Endothelial cell of hepatic sinusoid (primary cell): ENCODE data around the gene ELP5.

Experiments
- in situ Hi-C: cut with HindIII; loops from 2 replicates; pipeline ENCODE4 v1.10.0; 2017; ENCODE audit warnings: low sequenced_read_pairs

Gene ELP5

DNA sequence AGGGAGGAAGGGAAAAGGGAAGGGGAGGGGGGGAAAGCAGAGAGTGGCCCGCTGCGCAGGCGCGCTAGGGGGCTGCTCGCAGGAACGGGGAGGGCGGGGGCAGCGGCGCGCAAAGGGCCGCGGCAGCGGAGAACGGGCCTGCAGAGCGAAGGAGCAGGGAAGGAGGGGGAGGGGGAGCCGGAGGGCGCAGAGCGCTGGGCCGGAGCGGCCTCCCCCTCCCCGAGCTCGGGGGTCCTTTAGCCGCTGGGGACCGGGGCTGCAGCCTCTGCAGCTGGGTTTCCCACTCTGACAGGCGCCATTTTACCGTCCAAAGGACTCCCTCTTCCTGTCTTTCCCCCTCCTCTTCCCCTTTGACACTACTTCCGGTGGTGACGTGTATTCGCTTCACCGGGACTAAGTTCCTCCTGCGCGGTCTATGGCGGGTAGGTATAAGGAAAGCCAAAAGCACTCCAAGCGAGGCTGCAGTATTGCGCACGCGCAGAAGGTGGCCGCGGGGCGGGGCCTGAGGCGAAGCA, 297 bp upstream of the ELP5 start, which contains the start of gene CTDNEP1:
Gene CTDNEP1, minus strand, starts transcription at position 74 of the 515 bp plus-strand sequence. CDS start 438 bp downstream, outside the sequence.
- in situ Hi-C loops, result no loop called here

DNA sequence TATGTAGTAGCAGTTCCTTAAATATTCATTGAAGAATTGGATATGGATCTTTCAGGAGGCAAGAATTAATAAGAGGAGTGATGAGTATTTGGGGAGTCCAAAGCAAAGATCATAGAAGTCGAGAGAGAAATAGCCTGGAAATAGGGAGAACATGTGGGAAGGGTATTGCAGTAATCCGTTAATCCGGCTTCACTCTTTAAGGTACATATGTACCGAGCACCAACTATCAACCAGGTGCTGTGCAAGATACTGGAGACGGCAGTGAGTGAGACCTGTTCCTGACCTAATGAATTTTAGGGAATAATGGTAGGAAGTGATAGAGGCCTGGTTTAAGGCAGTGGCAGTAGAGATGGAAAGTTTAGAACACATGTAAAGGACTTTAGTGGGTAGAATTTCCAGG, 1.1 kb downstream of the ELP5 start:
- in situ Hi-C loops, result no loop called here

DNA sequence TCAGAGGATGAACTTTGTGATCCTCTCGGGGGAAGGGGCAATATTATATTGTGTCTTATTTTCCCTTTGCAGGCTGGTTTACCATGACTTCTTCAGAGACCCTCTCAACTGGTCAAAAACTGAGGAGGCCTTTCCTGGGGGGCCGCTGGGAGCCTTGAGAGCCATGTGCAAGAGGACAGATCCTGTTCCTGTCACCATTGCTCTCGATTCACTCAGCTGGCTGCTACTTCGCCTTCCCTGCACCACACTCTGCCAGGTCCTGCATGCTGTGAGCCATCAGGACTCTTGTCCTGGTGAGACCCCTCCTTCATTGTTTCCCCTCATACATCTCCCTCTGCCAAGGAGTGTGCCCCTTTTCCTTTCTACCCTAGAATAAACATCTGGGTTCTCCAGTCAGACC, 2.5 kb downstream of the ELP5 start:
- in situ Hi-C loops, result no loop called here

DNA sequence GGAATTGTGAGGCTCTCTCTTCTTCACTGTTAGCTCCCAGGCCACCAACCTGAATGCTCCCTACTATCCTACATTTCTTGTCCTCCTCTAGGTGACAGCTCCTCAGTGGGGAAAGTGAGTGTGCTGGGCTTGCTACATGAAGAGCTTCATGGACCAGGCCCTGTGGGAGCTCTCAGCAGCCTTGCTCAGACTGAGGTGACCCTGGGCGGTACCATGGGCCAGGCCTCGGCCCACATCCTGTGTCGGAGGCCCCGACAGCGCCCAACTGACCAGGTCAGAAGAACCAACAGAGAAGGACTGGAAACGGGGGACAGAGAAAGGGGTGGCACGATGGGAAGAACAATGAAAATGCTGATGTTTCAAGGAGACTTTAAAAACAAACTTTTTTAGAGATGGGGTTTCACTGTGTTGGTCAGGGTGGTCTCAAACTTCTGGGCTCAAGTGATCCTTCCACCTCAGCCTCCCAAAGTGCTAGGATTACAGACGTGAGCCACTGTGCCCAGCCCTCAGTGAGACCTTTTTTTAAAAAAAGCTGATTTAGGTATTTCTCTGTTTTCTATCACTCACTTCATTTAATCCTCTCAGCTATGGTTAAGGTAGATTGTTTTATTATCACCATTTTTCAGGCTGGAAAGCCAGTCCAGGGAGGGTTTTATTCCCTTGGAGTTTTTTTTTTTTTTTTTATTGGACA, 4.9 kb downstream of the ELP5 start:
- in situ Hi-C loops, result no loop called here

DNA sequence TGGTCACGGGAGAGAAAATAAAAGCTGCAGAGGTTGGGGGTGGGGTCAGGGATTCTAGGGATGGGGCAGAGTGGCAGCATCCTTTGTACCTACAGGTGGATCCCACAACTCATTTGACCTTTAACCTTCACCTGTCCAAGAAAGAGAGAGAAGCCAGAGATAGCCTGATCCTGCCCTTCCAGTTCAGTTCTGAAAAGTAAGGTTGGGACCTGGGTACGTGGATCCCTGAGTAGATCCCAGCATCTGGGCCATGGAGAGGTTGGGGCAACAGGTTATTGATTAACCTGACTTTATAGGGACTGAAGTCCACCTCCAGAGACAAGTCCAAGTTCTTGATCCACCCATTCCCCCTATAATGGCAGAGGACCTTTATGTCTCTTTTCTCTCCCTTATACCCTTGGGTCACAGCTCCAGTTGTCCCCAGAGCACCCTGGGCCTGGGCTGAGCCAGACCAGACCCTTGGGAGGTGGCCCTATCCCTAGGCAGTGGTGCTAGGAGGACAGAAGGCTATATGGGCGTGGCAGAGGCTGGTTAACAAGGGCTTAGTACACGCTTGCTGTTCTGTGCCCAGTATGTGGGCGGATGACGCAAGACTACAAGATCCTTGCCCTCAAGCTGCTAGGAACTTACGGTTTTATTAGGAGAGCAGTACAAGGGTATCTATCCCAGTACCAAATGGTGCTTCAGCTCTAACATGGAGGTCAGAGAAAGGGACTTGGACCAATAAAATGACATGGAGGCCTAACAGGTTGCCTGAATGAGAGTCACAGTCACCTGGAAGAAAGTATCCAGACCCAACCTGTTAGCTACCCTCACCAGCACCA, 6.9 kb downstream of the ELP5 start:
- in situ Hi-C loops, result no loop called here

DNA sequence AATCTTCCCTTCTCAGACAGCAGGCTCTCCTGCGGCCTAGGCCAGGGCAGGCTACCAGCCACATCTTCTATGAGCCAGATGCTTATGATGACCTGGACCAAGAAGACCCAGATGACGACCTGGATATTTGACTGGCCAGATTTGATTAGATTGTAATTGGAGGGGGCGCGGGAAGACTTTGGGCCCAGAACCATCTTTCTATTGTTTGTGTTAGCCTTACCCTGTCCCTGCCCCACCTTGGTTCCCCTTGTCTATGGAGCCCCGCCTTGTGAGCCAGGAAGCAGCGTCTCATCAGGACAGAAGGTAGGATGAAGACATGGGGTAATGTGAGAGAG, 7.5 kb downstream of the ELP5 start:
- in situ Hi-C loops, result no loop called here

DNA sequence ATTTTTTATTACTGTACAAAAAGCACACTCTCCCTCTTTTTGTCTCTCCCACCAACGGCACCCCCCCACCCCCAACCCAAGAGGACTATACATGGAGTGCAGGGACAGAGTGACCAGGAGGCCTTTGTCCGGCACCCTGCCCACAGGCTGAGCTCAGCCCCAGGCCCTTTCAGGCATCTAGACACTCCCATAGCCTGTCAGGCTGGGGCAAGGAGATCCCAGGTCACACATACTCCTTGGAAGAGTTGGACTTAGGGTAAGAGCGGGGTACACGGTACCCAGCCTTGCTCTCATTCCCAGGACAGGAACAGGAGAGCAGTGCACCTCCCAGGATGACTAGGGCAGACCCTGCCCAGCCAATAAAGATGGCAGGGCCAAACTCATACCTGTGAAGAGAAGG, 8.1 kb downstream of the ELP5 start:
- in situ Hi-C loops, result no loop called here

DNA sequence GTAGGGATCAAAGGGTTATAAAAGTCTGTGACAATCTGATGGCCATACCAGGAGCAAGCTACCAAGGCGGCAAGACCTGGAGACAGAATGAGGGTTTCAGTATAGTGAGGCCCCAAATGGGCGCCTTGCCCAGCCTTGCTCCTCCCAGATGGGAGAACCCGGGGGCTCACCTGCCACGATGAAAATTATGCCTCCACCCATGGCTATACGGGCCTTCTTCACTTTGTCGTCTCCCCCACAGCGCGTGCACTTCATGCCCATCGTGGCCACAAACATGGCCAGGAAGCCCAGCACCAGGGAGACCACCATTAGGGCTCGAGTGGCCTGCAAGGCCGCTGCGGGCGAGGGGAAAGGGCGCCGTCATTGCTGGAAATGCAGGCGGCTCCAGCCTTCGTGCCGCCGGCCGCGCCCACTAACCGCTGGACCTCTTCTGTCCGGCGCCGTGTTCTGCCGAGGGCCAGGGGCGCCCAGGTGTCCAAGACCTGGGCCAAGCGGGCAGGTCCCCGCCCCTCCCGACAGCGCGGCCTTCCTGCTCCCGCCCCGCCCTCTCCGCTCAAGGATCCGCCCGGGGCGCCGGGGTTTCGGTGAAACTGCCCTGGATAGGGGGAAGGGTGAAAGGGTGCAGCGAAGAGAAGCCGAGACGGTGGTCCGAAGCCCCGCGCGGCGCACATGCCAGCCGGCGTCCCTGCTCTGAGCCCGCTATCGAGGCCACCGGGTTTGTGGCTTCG, 8.8 kb downstream of the ELP5 start:
- in situ Hi-C loops, result no loop called here

DNA sequence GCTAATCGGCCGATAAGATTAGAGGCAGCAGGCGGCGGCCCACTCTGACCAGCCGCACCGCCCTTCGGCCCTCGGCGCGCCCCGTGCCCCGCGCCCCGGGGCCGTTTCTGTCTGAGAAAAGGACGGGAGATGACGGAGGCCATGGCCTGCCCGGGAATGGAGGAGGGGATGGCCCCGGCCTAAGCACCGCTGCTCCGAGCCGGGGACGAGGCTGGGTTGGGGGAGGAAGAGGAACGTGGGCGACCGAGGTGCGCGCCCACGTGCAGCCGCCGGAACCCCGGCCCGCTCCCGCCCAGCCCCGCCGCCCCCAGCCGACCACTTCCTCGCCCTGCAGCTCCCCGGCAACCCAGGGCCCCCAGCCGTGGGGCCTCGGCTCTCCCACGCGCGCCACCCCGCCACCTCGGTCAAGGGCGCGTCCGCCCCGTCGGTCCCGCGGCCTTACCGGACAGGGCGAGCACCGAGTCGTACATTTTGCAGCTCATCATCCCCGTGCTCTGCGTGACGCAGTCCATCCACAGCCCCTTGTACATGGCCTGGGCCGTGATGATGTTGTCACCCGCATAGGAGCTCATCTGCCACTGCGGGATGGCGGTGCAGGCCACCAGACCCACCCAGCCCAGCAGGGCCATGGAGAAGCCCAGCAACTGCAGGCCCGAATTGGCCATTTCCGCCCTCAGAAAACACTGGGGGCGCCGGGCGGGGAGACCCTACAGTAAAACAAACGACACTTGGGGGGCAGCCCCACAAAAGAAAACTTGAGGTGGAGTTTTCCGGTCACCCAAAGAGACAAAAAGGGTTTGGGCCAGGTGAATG, 9.6 kb downstream of the ELP5 start:
- in situ Hi-C loops, result no loop called here

DNA sequence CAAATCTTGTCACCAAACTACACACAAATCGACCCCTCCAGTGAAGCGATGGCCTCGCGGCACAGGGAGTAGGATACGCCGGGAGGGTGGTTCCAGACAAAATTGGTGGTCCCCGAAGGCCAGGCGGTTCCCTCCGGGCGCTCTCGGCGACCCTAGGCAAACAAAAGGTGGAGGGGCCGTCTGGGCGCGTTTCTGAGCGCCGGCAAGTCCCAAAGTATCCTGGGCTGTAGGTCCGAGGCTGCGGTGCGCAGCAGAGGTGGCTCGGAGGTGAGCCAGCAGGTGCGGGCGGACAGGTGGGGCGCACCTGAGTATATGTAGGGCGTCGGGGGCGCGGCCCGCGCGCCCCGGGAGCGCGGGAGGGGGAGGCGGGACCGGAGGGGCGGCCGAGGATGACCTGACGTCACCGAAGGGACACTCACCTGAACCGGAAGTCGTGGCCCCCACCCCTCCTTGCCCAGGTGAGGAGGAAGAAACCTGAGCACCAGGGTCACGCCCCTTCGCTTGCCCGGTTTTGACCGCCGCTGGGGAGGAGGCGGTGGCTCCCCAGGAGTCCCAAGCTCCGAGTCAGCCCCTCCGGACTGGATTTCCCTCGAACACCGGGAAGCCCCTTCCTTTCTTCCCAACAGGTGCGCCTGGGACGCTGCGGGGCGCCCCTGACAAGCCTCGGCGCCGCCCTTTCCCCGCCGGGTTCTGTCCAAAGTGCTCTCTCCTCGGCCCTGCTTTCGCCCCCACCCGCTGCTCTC, 10.3 kb downstream of the ELP5 start, which contains the start of gene CLDN7:
Gene CLDN7, minus strand, starts transcription at position 287 of the 743 bp plus-strand sequence. CDS start 435 bp downstream, outside the sequence.
- in situ Hi-C loops, result no loop called here

DNA sequence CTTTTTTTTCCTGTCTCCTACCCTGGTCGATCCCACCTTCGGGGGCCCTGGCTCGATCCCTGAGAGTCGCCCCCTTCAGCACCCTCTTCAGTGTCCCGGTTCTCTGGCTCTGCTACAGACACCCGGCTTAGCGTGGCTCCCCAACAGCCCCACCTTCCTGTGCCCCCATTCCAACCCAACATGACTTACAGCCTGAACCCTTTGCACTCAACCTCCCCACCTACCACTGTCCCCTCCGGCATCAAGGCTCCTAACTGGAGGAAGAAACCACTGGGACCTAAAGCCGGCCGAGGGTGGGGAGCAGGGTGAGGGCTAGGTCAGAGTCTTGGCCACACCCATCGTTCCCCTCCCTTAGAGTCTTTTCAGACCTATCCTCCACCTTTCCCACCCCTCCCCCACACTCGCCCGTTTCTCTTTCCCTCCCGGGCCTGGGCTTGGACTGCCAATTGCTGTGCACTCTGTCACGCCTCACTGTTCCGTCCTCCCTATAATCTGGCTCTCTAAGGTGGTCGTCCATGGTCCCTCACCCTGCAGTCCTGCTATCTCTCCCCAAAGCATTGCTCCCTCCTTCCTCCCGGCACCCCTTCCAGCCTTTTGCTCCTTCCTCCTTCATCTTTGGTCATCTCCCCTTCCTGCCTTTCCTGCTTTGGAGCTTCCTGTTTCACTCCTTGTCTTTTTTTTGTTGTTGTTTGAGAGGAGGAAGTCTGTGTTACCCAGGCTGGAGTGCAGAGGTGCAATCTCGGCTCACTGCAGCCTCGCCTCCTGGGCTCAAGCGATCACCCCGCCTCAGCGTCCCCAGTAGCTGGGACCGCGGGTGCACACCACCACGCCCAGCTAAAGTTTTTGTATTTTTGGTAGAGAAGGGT, 11.2 kb downstream of the ELP5 start:
- in situ Hi-C loops, result no loop called here

DNA sequence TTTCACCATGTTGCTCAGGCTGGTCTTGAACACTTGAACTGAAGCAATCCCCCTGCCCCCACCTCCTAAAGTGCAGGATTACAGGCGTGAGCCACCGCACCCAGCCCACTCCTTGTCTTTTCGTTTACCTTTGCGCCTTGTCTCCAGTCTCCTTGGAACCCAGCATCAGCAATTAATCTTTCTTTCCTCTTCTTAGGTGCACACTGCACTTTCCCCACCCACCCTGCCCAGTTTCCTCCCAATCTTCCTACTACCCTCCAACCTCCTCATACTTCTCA, 11.7 kb downstream of the ELP5 start:
- in situ Hi-C loops, result no loop called here

DNA sequence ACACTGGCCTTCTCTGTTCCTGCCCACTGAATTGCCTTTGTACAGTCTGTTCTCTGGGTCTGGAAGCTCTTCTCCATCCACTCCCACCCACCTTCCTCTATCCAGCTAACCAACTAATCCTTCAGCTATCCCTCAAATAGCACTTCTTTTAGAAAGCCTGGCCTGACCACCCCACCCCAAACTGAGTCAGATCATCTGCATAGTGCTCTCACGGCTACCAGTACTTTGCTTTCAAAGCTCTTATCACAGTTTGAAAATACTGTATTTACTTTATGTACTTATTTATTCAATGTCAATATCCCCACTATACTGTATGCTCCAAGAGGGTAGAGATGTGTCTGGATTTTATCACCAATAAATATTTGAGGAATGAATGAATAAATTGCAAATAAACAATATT, 14.8 kb downstream of the ELP5 start:
- in situ Hi-C loops, result no loop called here

DNA sequence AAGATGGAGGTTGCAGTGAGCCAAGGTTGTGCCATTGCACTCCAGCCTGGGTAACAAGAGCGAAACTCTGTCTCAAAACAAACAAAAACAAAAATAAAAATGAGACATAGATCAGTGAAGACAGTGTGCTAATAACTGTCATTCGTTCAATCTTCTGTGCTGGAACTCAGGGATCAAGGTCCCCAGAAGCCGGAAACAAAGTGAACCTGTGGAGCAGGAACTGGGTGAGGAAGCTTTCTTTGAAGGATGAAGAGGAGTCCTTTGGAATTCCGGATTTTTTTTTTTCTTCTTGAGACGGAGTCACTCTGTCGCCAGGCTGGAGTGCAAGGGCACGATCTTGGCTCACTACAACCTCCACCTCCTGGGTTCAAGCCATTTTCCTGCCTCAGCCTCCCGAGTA, 27.4 kb downstream of the ELP5 start:
- in situ Hi-C loops, result no loop called here

DNA sequence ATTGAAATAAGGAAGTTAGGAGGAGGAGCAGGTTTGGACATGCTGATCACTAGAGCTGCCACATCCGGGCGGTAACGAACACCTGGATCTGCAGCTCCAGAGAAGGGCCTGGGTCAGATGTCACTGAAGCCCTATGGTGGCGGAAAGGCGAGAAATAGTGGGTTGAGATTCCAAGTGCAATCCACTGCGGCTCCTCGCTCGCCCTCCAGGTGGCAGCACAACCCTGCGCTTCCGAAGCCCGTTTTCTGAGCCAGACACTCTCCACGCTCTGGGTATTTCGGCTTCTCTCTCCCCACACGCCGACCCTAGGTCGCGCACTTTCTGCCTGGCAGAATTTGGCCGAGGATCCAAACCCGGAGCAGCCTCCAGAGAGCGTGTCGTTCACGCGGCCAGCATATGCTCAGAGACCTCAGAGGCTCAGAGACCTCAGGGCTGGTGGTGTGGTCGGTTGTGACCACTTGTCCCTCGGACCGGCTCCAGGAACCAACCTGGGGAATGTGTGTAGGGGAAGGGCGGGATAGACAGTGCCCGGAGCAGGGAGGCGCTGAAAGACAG, 28.6 kb downstream of the ELP5 start:
- in situ Hi-C loops, result no loop called here

DNA sequence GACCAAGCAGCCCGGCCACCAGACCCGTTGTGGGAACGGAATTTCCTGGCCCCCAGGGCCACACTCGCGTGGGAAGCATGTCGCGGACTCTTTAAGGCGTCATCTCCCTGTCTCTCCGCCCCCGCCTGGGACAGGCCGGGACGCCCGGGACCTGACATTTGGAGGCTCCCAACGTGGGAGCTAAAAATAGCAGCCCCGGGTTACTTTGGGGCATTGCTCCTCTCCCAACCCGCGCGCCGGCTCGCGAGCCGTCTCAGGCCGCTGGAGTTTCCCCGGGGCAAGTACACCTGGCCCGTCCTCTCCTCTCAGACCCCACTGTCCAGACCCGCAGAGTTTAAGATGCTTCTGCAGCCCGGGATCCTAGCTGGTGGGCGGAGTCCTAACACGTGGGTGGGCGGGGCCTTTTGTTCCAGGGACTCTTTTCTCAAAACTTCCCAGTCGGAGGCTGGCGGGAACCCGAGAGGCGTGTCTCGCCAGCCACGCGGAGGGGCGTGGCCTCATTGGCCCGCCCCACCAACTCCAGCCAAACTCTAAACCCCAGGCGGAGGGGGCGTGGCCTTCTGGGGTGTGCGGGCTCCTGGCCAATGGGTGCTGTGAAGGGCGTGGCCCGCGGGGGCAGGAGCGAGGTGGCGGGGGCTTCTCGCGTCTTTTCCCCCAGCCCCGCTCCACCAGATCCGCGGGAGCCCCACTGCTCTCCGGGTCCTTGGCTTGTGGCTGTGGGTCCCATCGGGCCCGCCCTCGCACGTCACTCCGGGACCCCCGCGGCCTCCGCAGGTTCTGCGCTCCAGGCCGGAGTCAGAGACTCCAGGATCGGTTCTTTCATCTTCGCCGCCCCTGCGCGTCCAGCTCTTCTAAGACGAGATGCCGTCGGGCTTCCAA, 29.3 kb downstream of the ELP5 start, which contains the start of gene SLC2A4:
Gene SLC2A4, plus strand, starts transcription at position 645 of the 879 bp plus-strand sequence. Its CDS starts 217 bp downstream, at position 862.
- in situ Hi-C loops, result no loop called here

DNA sequence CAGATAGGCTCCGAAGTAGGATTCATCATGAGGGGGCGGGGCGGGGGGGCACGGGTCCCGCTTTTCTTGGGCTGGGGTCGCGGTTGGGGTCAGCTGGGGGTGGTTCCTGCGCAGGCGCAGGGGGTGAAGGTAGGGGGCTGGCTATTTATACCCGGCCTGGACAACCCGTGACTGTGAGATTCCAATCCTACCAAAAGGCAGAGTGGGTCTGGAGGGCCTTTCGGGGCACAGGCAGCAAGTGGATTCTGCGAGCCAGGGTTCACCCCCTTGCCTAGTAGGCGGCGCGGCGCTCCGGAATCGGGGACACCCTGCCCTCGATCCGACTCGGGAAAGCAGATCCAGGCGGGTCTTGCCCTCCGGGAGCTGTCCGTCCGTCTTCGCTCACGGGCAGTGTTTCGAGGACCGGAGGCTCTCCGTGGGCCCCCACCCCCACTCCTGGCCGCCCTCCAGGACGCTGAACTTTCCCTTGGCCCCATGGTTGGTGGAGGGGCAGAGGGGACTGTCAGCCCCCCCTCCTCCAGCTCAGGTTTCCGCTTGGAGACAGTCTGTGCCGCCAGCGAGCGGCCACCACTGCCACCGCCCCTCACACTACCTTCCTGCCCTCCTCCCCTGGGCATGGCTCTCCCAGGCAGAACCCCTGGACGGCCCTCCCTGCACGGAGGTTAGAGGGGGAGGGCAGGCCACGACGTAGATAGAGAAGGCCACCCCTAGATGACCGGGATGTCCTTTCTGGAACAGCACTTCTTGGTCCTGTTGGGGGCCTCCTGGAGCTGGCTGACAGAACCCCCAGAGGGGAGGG, 30.1 kb downstream of the ELP5 start:
- in situ Hi-C loops, result no loop called here
